Measurements from ENCODE around the gene NTN1. TPM values are rescaled to one million over a fixed set of nuclear protein-coding genes. Genes with fewer than 3 reads are reported as not detected.
A peak's percentile ranks its signal among the peaks of the same experiment; 100 is the strongest.
"Not testable (repeated sequence)": the region's sequence is repeated elsewhere in the genome, so short reads cannot be mapped to it uniquely, and the experiment has no call there.

The NTN1 gene
- total RNA-seq, 2 donors from 2014 or later: 17.0 to 40.4 TPM

DNA sequence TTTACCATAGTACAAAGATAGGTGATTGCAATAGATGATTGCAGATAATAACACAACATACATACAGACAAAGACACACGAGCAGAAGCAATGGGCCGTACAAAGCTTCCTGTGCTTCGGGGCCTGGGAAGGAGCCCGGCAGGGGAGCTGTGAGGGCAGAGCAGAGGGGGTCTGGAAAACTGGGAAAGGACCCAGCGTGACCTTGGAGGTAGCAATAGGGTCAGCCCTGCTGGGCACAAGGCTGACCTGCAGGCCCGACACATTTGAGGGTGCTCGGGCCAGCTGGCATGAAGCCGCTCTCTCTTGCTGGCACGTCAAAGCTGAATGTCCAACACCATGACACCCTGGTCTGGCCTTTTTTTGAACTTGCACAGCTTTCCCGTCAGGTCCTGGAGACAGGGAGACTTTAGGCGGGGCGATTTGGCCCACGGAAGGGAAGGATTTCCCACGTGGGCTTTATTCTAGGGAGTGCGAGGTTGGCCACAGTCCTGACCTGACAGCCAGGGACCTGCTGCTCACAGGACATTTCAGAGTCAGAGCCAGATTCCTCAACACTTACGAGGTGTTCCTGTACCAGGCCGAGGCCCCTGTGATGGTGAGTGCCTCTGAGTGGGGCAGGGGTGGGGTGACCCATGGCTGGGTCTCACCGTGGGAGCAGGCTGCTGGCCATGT lies 83.2 kb downstream of the NTN1 start:
- H3K9ac ChIP-seq (ENCODE audit: extremely low read depth, low read length, poor library complexity, severe bottlenecking): no peak overlapping the region
- peaks cover 12% of the 10 kb centered on the region for H3K36me3 ChIP-seq (ENCODE audit: control insufficient read depth, insufficient read depth, low read length)
- WGBS, 2 experiments (ENCODE audit: insufficient coverage in 1 of 2, insufficient read length in 1 of 2): 94 to 96% methylated on average over 13 to 18 of the region's 18 CpGs
- Mint-ChIP-seq H3K27ac (no peak overlapping the region), H3K36me3 (ENCODE audit: low read depth) (peaks cover 7% of the 10 kb centered on the region), H3K4me3 (no peak overlapping the region), H3K4me1 (peaks cover 19% of the 10 kb centered on the region), H3K9me3 (no peaks in the 10 kb centered on the region), H3K27me3 (ENCODE audit: insufficient read depth) (no peaks in the 10 kb centered on the region)
- TF ChIP-seq, protein P1, sequence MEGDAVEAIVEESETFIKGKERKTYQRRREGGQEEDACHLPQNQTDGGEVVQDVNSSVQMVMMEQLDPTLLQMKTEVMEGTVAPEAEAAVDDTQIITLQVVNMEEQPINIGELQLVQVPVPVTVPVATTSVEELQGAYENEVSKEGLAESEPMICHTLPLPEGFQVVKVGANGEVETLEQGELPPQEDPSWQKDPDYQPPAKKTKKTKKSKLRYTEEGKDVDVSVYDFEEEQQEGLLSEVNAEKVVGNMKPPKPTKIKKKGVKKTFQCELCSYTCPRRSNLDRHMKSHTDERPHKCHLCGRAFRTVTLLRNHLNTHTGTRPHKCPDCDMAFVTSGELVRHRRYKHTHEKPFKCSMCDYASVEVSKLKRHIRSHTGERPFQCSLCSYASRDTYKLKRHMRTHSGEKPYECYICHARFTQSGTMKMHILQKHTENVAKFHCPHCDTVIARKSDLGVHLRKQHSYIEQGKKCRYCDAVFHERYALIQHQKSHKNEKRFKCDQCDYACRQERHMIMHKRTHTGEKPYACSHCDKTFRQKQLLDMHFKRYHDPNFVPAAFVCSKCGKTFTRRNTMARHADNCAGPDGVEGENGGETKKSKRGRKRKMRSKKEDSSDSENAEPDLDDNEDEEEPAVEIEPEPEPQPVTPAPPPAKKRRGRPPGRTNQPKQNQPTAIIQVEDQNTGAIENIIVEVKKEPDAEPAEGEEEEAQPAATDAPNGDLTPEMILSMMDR (conservative IDR thresholded peaks at IDR 0.05): no peak
- H3K9me3 ChIP-seq (ENCODE audit: control insufficient read depth, low read length): peaks cover 14% of the 10 kb centered on the region
- H3K4me1 ChIP-seq (ENCODE audit: control insufficient read depth, insufficient read depth, low read length): no peaks in the 10 kb centered on the region
- no peaks in the 10 kb centered on the region for H3K27me3 ChIP-seq (ENCODE audit: control insufficient read depth, insufficient read depth, low read length, poor library complexity, severe bottlenecking)
- no peak overlapping the region for H3K27ac ChIP-seq (ENCODE audit: low read depth, low read length)
- no peak overlapping the region for H3K4me3 ChIP-seq (ENCODE audit: low read length)
- DNase-seq: no peak

DNA sequence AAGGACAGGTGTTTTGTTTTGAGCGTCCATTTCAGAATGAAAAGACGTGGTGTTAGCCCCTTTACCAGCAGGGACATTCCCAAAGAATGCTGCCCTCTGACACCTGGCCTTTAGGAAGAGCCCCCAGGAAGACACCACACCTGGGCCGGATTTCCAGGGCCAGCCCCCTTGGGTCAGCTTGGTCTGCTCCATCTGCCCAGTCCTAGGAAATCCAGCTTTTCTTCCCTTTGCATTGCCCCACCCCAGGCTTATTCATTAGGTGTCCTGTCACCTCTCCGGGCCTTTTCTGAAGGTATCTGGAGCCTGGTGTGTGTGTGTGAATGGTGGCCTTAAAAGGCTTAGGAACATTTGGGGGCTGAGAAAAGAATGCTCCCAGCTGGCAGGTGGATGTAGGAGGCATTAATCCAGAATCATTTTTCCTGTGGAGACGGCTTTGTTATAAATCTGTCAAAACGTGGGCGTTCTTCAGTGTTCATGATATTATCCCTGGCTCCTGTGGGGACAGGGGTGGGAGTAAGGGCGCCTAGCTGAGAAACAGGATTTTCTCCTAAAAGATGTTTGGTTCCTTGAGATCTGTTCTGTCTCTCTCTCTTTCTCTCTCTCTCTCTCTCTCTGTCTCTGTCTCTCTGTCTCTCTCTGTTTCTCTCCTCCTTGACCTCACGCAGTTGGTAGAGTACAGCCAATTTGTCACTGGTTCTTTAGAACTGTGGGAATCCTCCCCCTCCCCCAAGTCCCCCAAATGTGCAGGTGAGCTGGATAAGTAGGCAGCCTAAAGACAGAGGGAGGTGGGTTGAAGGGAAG lies 84.0 kb downstream of the NTN1 start:
- Histone ChIP-seq H3K4me1 (ENCODE audit: control insufficient read depth, insufficient read depth, low read length) (no peaks in the 10 kb centered on the region), H3K9ac (ENCODE audit: extremely low read depth, low read length, poor library complexity, severe bottlenecking) (no peak overlapping the region), H3K27me3 (ENCODE audit: control insufficient read depth, insufficient read depth, low read length, poor library complexity, severe bottlenecking) (no peaks in the 10 kb centered on the region), H3K9me3 (ENCODE audit: control insufficient read depth, low read length) (peaks cover 14% of the 10 kb centered on the region), H3K4me3 (ENCODE audit: low read length) (no peak overlapping the region), H3K36me3 (ENCODE audit: control insufficient read depth, insufficient read depth, low read length) (peaks cover 12% of the 10 kb centered on the region), H3K27ac (ENCODE audit: low read depth, low read length) (no peak overlapping the region)
- peaks cover 19% of the 10 kb centered on the region for H3K4me1 Mint-ChIP-seq
- TF ChIP-seq, protein P1 (conservative IDR thresholded peaks at IDR 0.05): no peak
- H3K4me3 Mint-ChIP-seq: no peak overlapping the region
- H3K27ac Mint-ChIP-seq: no peak overlapping the region
- peak; percentile 32 for DNase-seq
- H3K9me3 Mint-ChIP-seq: no peaks in the 10 kb centered on the region
- no peaks in the 10 kb centered on the region for H3K27me3 Mint-ChIP-seq (ENCODE audit: insufficient read depth)
- peaks cover 7% of the 10 kb centered on the region for H3K36me3 Mint-ChIP-seq (ENCODE audit: low read depth)
- WGBS, 2 experiments (ENCODE audit: insufficient coverage in 1 of 2, insufficient read length in 1 of 2): 87 to 95% methylated on average over 5 to 9 of the region's 9 CpGs

DNA sequence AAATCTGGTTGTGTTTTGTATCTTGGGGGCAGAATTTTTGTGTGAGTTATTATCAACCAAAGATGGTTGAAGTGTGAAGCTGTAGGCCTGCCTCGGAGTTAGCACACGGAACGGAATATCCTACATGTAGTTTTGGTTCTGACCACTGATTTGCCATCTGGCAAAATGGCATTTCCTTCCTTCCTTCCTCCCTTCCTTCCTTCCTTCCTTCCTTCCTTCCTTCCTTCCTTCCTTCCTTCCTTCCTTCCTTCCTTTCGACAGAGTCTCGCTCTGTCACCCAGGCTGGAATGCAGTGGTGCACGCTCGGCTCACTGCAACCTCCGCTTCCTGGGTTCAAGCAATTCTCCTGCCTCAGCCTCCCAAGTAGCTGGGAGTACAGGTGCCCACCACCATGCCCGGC lies 85.0 kb downstream of the NTN1 start:
- H3K27ac ChIP-seq (ENCODE audit: low read depth, low read length); H3K9ac ChIP-seq (ENCODE audit: extremely low read depth, low read length, poor library complexity, severe bottlenecking); H3K27me3 ChIP-seq (ENCODE audit: control insufficient read depth, insufficient read depth, low read length, poor library complexity, severe bottlenecking); H3K4me1 ChIP-seq (ENCODE audit: control insufficient read depth, insufficient read depth, low read length); H3K27ac Mint-ChIP-seq; H3K4me3 ChIP-seq (ENCODE audit: low read length); H3K9me3 Mint-ChIP-seq; H3K36me3 Mint-ChIP-seq (ENCODE audit: low read depth); H3K4me3 Mint-ChIP-seq; H3K27me3 Mint-ChIP-seq (ENCODE audit: insufficient read depth); H3K36me3 ChIP-seq (ENCODE audit: control insufficient read depth, insufficient read depth, low read length); DNase-seq: not testable (repeated sequence)
- WGBS, 2 experiments (ENCODE audit: insufficient coverage in 1 of 2, insufficient read length in 1 of 2): 86 to 100% methylated on average over 3 to 9 of the region's 9 CpGs
- peaks cover 27% of the 10 kb centered on the region for H3K4me1 Mint-ChIP-seq
- H3K9me3 ChIP-seq (ENCODE audit: control insufficient read depth, low read length): peaks cover 11% of the 10 kb centered on the region
